ENCODE data around the gene ZNF814.
"Not testable (repeated sequence)": the region's sequence is repeated elsewhere in the genome, so short reads cannot be mapped to it uniquely, and the experiment has no call there.

Gene ZNF814

GRCh38 chr19:57888560-57889231 lies at the start of gene ZNF814:
Gene ZNF814, minus strand, starts transcription at chr19:57889037. Its CDS starts 235 bp downstream, at chr19:57888802.
- no peak for DNase-seq

DNA sequence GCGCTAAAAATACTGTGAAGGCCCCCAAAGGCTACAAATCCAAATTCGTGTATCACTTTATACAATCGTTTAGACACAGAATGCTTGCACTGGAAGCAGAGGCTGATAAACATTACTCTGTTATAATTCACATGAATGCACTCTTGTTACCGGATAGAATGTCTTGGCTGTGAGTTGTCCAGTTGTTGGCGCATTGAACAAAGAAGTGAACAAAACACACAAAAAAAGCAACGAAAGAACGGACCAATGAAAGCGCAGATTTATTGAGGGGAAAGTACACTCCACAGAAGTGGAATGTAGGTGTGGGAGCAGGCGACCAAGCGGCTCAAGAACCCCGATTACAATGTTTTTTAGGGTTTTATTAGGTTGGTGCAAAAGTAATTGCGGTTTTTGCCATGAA lies 46.9 kb upstream of the ZNF814 start:
- DNase-seq: no peak

GRCh38 chr19:57934820-57935665 lies 46.2 kb upstream of the ZNF814 start, which contains the start of gene ZNF418:
Gene ZNF418, minus strand, starts transcription at chr19:57935402. Its CDS starts 1,580 bp downstream, at chr19:57933822.
- no peak for DNase-seq

- DNase-seq: no peak
These were observed 38.8 kb upstream of the ZNF814 start for GRCh38 chr19:57927587-57927986.

GRCh38 chr19:57916168-57916995 lies 27.5 kb upstream of the ZNF814 start, which contains the start of gene ZNF417:
Gene ZNF417, minus strand, starts transcription at chr19:57916592. Its CDS starts 181 bp downstream, at chr19:57916411.
- peak; percentile 93 for DNase-seq

GRCh38 chr19:57914531-57914930 lies 25.7 kb upstream of the ZNF814 start:
- DNase-seq: no peak

GRCh38 chr19:57907394-57907793 lies 18.6 kb upstream of the ZNF814 start:
- no peak for DNase-seq

- DNase-seq: no peak
These were observed 16.4 kb upstream of the ZNF814 start for GRCh38 chr19:57905258-57905657.

GRCh38 chr19:57903618-57904184 lies 14.9 kb upstream of the ZNF814 start:
- DNase-seq: no peak

DNA sequence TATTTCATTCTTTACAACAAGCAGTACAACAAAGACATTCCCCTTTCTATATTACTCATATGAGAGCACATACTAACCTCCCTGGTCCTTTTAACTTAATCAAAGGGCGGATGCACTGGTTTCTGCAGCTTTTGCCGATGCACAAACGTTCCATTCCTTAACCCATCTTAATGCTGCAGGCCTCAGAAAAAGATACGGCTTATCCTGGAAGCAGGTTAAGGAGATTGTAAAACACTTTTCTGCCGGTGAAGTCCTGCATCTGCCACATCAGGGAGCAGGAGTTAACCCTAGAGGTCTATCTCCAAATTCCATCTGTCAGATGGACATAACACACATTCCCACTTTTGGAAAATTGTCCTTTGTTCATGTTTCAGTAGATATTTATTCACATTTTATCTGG lies 11.5 kb upstream of the ZNF814 start:
- DNase-seq: no peak

DNA sequence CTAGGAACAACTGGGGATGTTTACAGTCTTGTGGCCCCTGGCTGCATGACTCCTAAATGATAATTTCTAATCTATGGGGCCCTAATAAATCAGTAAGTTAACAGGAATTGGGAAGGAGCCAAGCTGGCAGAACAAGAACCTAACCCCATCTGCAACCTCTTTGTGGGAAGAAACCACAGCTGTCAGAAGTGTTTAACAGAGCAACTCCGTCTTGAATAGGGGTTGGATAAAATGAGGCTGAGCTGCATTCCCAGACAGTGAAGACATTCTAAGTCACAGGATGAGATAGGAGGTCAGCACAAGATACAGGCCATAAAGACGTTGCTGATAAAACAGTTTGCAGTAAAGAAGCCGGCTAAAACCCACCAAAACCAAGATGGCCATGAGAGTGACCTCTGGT lies 1.9 kb upstream of the ZNF814 start:
- not testable (repeated sequence) for DNase-seq

- no peak for DNase-seq
These were observed 704 bp downstream of the ZNF814 start for GRCh38 chr19:57888107-57888559.

DNA sequence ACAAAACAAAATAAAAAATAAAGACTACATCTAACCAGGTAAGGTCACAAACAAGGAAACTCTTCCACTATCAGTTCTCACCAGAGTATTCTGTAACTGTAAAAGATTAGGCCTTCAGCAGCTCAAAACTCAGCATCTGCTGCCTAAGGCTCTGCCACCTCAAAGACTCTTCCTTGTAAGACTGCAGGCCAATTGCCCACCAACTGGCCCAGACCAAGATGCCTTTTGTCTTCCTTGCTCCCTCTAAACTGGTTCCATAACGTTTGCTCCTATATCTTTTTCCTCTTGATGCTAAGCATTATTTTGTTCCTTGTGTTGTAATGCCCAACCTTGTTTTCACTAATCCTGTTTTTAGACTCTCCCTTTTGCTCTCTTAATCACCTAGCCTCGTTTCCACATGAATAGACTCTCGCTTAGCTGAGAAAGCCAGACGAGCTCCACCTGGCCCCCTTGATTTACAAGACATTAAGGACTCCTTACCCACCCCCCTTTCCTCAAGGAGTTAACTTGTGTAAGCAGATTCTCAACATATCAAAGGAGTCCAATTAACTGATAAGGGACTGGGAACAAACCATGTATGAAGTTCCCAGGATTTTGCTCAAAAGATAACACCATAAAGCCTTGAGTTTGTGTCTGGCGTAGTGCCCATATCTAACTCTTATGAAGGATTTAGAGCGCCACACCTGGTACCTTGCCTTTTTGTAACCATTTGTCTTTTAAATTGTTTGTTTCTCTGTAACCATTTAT lies 1.5 kb downstream of the ZNF814 start:
- no peak for DNase-seq

- DNase-seq: no peak
These were observed 2.8 kb downstream of the ZNF814 start for GRCh38 chr19:57886046-57886445.

- DNase-seq: not testable (repeated sequence)
These were observed 14.7 kb downstream of the ZNF814 start for GRCh38 chr19:57873883-57874799.

GRCh38 chr19:57872450-57872849 lies 16.4 kb downstream of the ZNF814 start:
- no peak for DNase-seq

DNA sequence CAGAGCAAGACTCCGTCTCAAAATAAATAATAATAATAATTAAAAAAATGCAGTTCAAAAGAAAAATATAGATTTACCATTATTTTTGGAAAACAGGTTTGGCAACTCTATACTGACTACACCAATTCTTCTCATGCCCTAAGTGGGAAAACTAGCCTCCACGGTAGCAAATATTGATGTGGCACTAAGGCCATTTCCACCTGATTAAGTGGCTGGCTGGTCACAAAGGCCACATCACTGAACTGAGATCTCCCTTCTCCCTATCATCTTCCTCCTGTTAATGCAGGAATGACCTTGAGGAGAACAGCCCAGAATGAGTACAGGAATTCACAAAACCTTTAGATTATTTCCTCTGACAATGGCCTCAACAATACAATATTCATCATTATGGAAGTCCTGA lies 18.6 kb downstream of the ZNF814 start:
- no peak for DNase-seq

- DNase-seq: not testable (repeated sequence)
These were observed 19.2 kb downstream of the ZNF814 start for GRCh38 chr19:57869655-57870054.

- DNase-seq: no peak
These were observed 20.9 kb downstream of the ZNF814 start for GRCh38 chr19:57867868-57868492.

DNA sequence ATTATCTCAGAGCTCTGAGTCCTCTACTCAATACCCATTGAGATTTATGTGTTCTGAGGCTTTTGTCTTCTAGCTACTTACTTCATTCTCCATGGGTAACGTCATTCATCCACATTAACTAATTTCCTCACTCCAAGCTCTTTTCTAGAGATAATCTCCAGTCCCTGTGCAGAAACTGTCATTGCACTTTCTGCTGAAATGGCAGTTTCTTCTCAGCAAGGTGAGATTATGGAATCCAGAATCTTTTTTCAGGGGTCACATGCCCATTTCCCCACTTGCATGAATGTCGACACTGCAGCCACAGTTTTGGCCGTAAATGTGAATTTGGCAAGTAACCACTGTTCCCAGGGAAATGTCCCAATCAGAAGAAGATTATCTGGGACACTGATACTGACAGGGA lies 26.5 kb downstream of the ZNF814 start:
- not testable (repeated sequence) for DNase-seq
